Measurements from ENCODE around the gene PSAT1. TPM values are rescaled to one million over a fixed set of nuclear protein-coding genes. Genes with fewer than 3 reads are reported as not detected.
A peak's percentile ranks its signal among the peaks of the same experiment; 100 is the strongest.

The PSAT1 gene
- total RNA-seq, 2 donors from 2014 or later, result 57.6 to 93.6 TPM

- H3K27ac Mint-ChIP-seq, result no peak overlapping the region
- ATAC-seq (no peak), DNase-seq (ENCODE audit: low spot score in 2 of 2) (no peak)
- no peaks in the 10 kb centered on the region for H3K9me3 Mint-ChIP-seq
- peaks cover 37 to 47% of the 10 kb centered on the region in 2 donors for H3K36me3 Mint-ChIP-seq
Observed at GRCh38 chr9:78306222-78307076, 9.5 kb downstream of the PSAT1 start.

GRCh38 chr9:78307360-78307759 is 10.4 kb downstream of the PSAT1 start:
- ATAC-seq, result no peak
- DNase-seq (ENCODE audit: low spot score in 2 of 2), result no peak
- Mint-ChIP-seq H3K9me3 (no peaks in the 10 kb centered on the region), H3K27ac (peak overlapping the region in 1 of 2 donors; percentile 27), H3K36me3 (peaks cover 33 to 44% of the 10 kb centered on the region in 2 donors)

GRCh38 chr9:78309066-78309465 is 12.1 kb downstream of the PSAT1 start:
- no peak for ATAC-seq
- Mint-ChIP-seq H3K36me3 (peaks cover 26 to 42% of the 10 kb centered on the region in 2 donors), H3K27ac (no peak overlapping the region), H3K9me3 (no peaks in the 10 kb centered on the region)
- DNase-seq (ENCODE audit: low spot score in 2 of 2), result no peak

- Mint-ChIP-seq H3K27ac (no peak overlapping the region), H3K36me3 (peaks cover 32 to 37% of the 10 kb centered on the region in 2 donors), H3K9me3 (no peaks in the 10 kb centered on the region)
- ATAC-seq (peak in 1 of 2 donors; percentile 24), DNase-seq (ENCODE audit: low spot score in 2 of 2) (no peak)
Observed at GRCh38 chr9:78311075-78311474, 14.2 kb downstream of the PSAT1 start.

GRCh38 chr9:78311886-78312524 is 15.1 kb downstream of the PSAT1 start:
- DNase-seq (ENCODE audit: low spot score in 2 of 2) (no peak), ATAC-seq (no peak)
- Mint-ChIP-seq H3K9me3 (no peaks in the 10 kb centered on the region), H3K27ac (no peak overlapping the region), H3K36me3 (peaks cover 39 to 40% of the 10 kb centered on the region in 2 donors)

- Mint-ChIP-seq H3K36me3 (peaks cover 52 to 64% of the 10 kb centered on the region in 2 donors), H3K27ac (peak overlapping the region in 1 of 2 donors; percentile 16), H3K9me3 (no peaks in the 10 kb centered on the region)
- DNase-seq (ENCODE audit: low spot score in 2 of 2) (no peak), ATAC-seq (no peak)
Observed at GRCh38 chr9:78314550-78314949, 17.6 kb downstream of the PSAT1 start.

GRCh38 chr9:78314953-78315870 is 18.3 kb downstream of the PSAT1 start:
- peaks cover 5 to 6% of the 10 kb centered on the region in 2 donors for H3K9me3 Mint-ChIP-seq
- no peak for ATAC-seq
- H3K27ac Mint-ChIP-seq, result peak overlapping the region; percentile 39 to 74
- DNase-seq (ENCODE audit: low spot score in 2 of 2), result no peak
- peaks cover 52 to 67% of the 10 kb centered on the region in 2 donors for H3K36me3 Mint-ChIP-seq

GRCh38 chr9:78316166-78316892 is 19.4 kb downstream of the PSAT1 start:
- peaks cover 6% of the 10 kb centered on the region in 2 donors for H3K9me3 Mint-ChIP-seq
- no peak for DNase-seq (ENCODE audit: low spot score in 2 of 2)
- no peak for ATAC-seq
- no peak overlapping the region for H3K27ac Mint-ChIP-seq
- peaks cover 51 to 71% of the 10 kb centered on the region in 2 donors for H3K36me3 Mint-ChIP-seq

GRCh38 chr9:78319197-78320029 is 22.5 kb downstream of the PSAT1 start:
- ATAC-seq (no peak), DNase-seq (ENCODE audit: low spot score in 2 of 2) (no peak)

GRCh38 chr9:78320030-78320693 is 23.2 kb downstream of the PSAT1 start:
- DNase-seq (ENCODE audit: low spot score in 2 of 2) (no peak), ATAC-seq (no peak)
- H3K36me3 Mint-ChIP-seq, result peaks cover 54 to 82% of the 10 kb centered on the region in 2 donors
- peaks cover 6% of the 10 kb centered on the region in 2 donors for H3K9me3 Mint-ChIP-seq
- H3K27ac Mint-ChIP-seq, result no peak overlapping the region

More at GRCh38 chr9:78319197-78320029, 22.5 kb downstream of the PSAT1 start:
- no peak overlapping the region for H3K27ac Mint-ChIP-seq
- peaks cover 59 to 82% of the 10 kb centered on the region in 2 donors for H3K36me3 Mint-ChIP-seq
- peaks cover 6% of the 10 kb centered on the region in 2 donors for H3K9me3 Mint-ChIP-seq

- H3K36me3 Mint-ChIP-seq, result peaks cover 58 to 86% of the 10 kb centered on the region in 2 donors
- H3K9me3 Mint-ChIP-seq, result peaks cover 6% of the 10 kb centered on the region in 2 donors
- DNase-seq (ENCODE audit: low spot score in 2 of 2) (no peak), ATAC-seq (no peak)
- H3K27ac Mint-ChIP-seq, result peak overlapping the region in 1 of 2 donors; percentile 60
Observed at GRCh38 chr9:78320875-78321496, 24.1 kb downstream of the PSAT1 start.

GRCh38 chr9:78321505-78321904 is 24.6 kb downstream of the PSAT1 start:
- Mint-ChIP-seq H3K36me3 (peaks cover 58 to 86% of the 10 kb centered on the region in 2 donors), H3K9me3 (peaks cover 6% of the 10 kb centered on the region in 2 donors), H3K27ac (no peak overlapping the region)
- no peak for DNase-seq (ENCODE audit: low spot score in 2 of 2)
- ATAC-seq, result no peak

GRCh38 chr9:78324068-78324650 is 27.2 kb downstream of the PSAT1 start:
- H3K9me3 Mint-ChIP-seq, result peaks cover 6% of the 10 kb centered on the region in 2 donors
- ATAC-seq, result no peak
- no peak for DNase-seq (ENCODE audit: low spot score in 2 of 2)
- peaks cover 46 to 68% of the 10 kb centered on the region in 2 donors for H3K36me3 Mint-ChIP-seq
- peak overlapping the region in 1 of 2 donors; percentile 68 for H3K27ac Mint-ChIP-seq

GRCh38 chr9:78324682-78325081 is 27.8 kb downstream of the PSAT1 start:
- ATAC-seq, result no peak
- no peak for DNase-seq (ENCODE audit: low spot score in 2 of 2)
- H3K36me3 Mint-ChIP-seq, result peaks cover 45 to 68% of the 10 kb centered on the region in 2 donors
- no peak overlapping the region for H3K27ac Mint-ChIP-seq
- peaks cover 5 to 6% of the 10 kb centered on the region in 2 donors for H3K9me3 Mint-ChIP-seq

Data from activated naive CD4-positive, alpha-beta T cell treated with anti-CD3 and anti-CD28 coated beads, Interleukin-2, amount 50 U/mL, for 72 hours (primary cell).